SK-N-SH treated with all-trans-retinoic acid at 6 μM for 48 hours (cell line): ENCODE results near the gene UBR3.
A peak's percentile ranks its signal among the peaks of the same experiment; 100 is the strongest.

Experiments used
- ATAC-seq: fragments of 200-7000 bp; cut with Tn5 transposase; 3 replicates; pipeline ENCODE4 v1.9.1; 2020; ENCODE audit warnings: mild to moderate bottlenecking, moderate library complexity
- ARNTL ChIP-seq: fragments of 450-650 bp; formaldehyde crosslinking; IDR thresholded peaks from 2 replicates; pipeline ENCODE4 v1.5.0; 2020; ENCODE audit warnings: low read depth, mild to moderate bottlenecking, moderate library complexity, borderline replicate concordance
- BACH2 ChIP-seq: fragments of 250-450 bp; sonication (Bioruptor Pico); IDR thresholded peaks from 2 replicates; pipeline ENCODE4 v1.9.0; 2021; ENCODE audit warnings: mild to moderate bottlenecking, borderline replicate concordance
- CREB5 ChIP-seq: fragments of 250-450 bp; sonication (Bioruptor Pico); IDR thresholded peaks from 2 replicates; pipeline ENCODE4 v1.5.1; 2020; ENCODE audit warnings: low read depth, mild to moderate bottlenecking, moderate library complexity
- CSDC2 ChIP-seq: fragments of 250-450 bp; sonication (Bioruptor Pico); IDR thresholded peaks from 2 replicates; pipeline ENCODE4 v1.5.0; 2020; ENCODE audit warnings: mild to moderate bottlenecking, moderate library complexity
- ESRRG ChIP-seq: fragments of 250-450 bp; sonication (Bioruptor Pico); IDR thresholded peaks from 2 replicates; pipeline ENCODE4 v1.6.1; 2021; ENCODE audit warnings: mild to moderate bottlenecking
- GLIS3 ChIP-seq: fragments of 250-450 bp; sonication (Bioruptor Pico); IDR thresholded peaks from 2 replicates; pipeline ENCODE4 v1.5.0; 2020; ENCODE audit warnings: mild to moderate bottlenecking, moderate library complexity
- ISL1 ChIP-seq: fragments of 250-450 bp; sonication (Bioruptor Pico); IDR thresholded peaks from 2 replicates; pipeline ENCODE4 v2.1.2; 2022; ENCODE audit warnings: mild to moderate bottlenecking, moderate library complexity
- OSR1 ChIP-seq: fragments of 250-450 bp; sonication (Bioruptor Pico); IDR thresholded peaks from 2 replicates; pipeline ENCODE4 v1.8.0; 2022; ENCODE audit warnings: moderate library complexity, mild to moderate bottlenecking, inconsistent platforms
- PATZ1 ChIP-seq: fragments of 250-450 bp; sonication (Bioruptor Pico); IDR thresholded peaks from 2 replicates; pipeline ENCODE4 v1.8.0; 2020; ENCODE audit warnings: mild to moderate bottlenecking, moderate library complexity, borderline replicate concordance
- POU6F1 ChIP-seq: fragments of 250-450 bp; sonication (Bioruptor Pico); IDR thresholded peaks from 2 replicates; pipeline ENCODE4 v1.8.0; 2021; ENCODE audit warnings: low read depth, mild to moderate bottlenecking, moderate library complexity, borderline replicate concordance
- RARB ChIP-seq: fragments of 250-450 bp; sonication (Bioruptor Pico); IDR thresholded peaks from 2 replicates; pipeline ENCODE4 v1.8.0; 2021; ENCODE audit warnings: mild to moderate bottlenecking, moderate library complexity
- SNAI2 ChIP-seq: fragments of 250-450 bp; sonication (Bioruptor Pico); IDR thresholded peaks from 2 replicates; pipeline ENCODE4 v1.5.0; 2020; ENCODE audit warnings: mild to moderate bottlenecking, moderate library complexity
- TCF4 ChIP-seq: fragments of 250-450 bp; sonication (Bioruptor Pico); IDR thresholded peaks from 2 replicates; pipeline ENCODE4 v1.8.0; 2021; ENCODE audit warnings: mild to moderate bottlenecking, moderate library complexity, borderline replicate concordance
- TSHZ2 ChIP-seq: fragments of 250-450 bp; sonication (Bioruptor Pico); IDR thresholded peaks from 2 replicates; pipeline ENCODE4 v1.5.0; 2020; ENCODE audit warnings: mild to moderate bottlenecking, moderate library complexity
- ZC3H10 ChIP-seq: fragments of 250-450 bp; sonication (Bioruptor Pico); IDR thresholded peaks from 2 replicates; pipeline ENCODE4 v1.5.1; 2021; ENCODE audit warnings: mild to moderate bottlenecking, moderate library complexity
- ZFP30 ChIP-seq: fragments of 450-650 bp; formaldehyde crosslinking; IDR thresholded peaks from 2 replicates; pipeline ENCODE4 v1.5.0; 2022; ENCODE audit warnings: mild to moderate bottlenecking, moderate library complexity
- ZNF565 ChIP-seq: fragments of 450-650 bp; formaldehyde crosslinking; conservative IDR thresholded peaks from 2 replicates; pipeline ENCODE4 v1.5.0; 2020; ENCODE audit warnings: low read depth, mild to moderate bottlenecking, moderate library complexity
- ZNF8 ChIP-seq: fragments of 450-650 bp; formaldehyde crosslinking; IDR thresholded peaks from 2 replicates; pipeline ENCODE4 v1.5.0; 2020; ENCODE audit warnings: mild to moderate bottlenecking, moderate library complexity
- TF ChIP-seq, protein P1 (sequence below): fragments of 250-450 bp; sonication (Bioruptor Pico); IDR thresholded peaks from 2 replicates; pipeline ENCODE4 v1.5.1; 2021; ENCODE audit warnings: mild to moderate bottlenecking, moderate library complexity

UBR3 gene

GRCh38 chr2:170070778-170071177 lies 243.5 kb downstream of the UBR3 start:
- no peak for ATAC-seq
- TF ChIP-seq PATZ1 (no peak), SNAI2 (CRISPR knock-in tag) (no peak), ARNTL (CRISPR knock-in tag) (no peak), RARB (CRISPR knock-in tag) (no peak), ISL1 (no peak), POU6F1 (CRISPR knock-in tag) (no peak), TSHZ2 (CRISPR knock-in tag) (no peak), OSR1 (CRISPR knock-in tag) (no peak), GLIS3 (CRISPR knock-in tag) (no peak), CSDC2 (CRISPR knock-in tag) (no peak)
- TF ChIP-seq, protein P1, sequence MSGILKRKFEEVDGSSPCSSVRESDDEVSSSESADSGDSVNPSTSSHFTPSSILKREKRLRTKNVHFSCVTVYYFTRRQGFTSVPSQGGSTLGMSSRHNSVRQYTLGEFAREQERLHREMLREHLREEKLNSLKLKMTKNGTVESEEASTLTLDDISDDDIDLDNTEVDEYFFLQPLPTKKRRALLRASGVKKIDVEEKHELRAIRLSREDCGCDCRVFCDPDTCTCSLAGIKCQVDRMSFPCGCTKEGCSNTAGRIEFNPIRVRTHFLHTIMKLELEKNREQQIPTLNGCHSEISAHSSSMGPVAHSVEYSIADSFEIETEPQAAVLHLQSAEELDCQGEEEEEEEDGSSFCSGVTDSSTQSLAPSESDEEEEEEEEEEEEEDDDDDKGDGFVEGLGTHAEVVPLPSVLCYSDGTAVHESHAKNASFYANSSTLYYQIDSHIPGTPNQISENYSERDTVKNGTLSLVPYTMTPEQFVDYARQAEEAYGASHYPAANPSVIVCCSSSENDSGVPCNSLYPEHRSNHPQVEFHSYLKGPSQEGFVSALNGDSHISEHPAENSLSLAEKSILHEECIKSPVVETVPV (CRISPR knock-in tag): no peak

DNA sequence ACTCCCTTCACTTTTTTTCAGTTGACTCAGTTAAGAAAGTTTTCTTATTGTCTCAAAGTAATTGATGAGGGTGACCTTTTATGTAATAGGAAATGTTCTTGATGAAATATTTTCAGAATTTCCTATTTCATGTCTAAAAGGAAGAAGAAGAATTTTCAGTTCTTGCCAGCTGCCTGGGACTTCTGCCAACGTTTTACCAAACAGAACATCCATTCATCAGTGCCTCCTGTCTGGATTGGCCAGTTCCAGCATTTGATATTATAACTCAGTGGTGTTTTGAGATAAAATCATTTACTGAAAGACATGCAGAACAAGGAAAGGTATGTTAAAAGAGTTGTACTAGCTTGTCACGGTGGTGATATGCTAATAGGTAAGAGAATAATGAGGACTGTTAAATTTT lies 246.0 kb downstream of the UBR3 start:
- peak; percentile 85 for TF ChIP-seq ISL1
- no peak for TF ChIP-seq ZFP30 (CRISPR knock-in tag)
- peak; percentile 93 for ATAC-seq

GRCh38 chr2:170076189-170076588 lies 248.9 kb downstream of the UBR3 start:
- ATAC-seq: no peak
- TF ChIP-seq ZNF8 (CRISPR knock-in tag) (no peak), POU6F1 (CRISPR knock-in tag) (no peak), TSHZ2 (CRISPR knock-in tag) (no peak), CSDC2 (CRISPR knock-in tag) (no peak), ZFP30 (CRISPR knock-in tag) (no peak), ZNF565 (CRISPR knock-in tag) (no peak), GLIS3 (CRISPR knock-in tag) (no peak), CREB5 (CRISPR knock-in tag) (no peak), ISL1 (no peak), ESRRG (CRISPR knock-in tag) (no peak), ZC3H10 (CRISPR knock-in tag) (no peak), ARNTL (CRISPR knock-in tag) (no peak), BACH2 (CRISPR knock-in tag) (no peak), OSR1 (CRISPR knock-in tag) (no peak), TCF4 (CRISPR knock-in tag) (no peak)
- TF ChIP-seq, protein P1 (CRISPR knock-in tag): no peak
